Right renal cortex interstitium (tissue), 3 donors: Measurements from ENCODE around the gene COL5A2. TPM values are rescaled to one million over a fixed set of nuclear protein-coding genes. Genes with fewer than 3 reads are reported as not detected.

Experiments used
- DNase-seq, 3 donors: peaks; one replicate each; pipeline ENCODE4 v3.0.0-alpha.2; 2013; ENCODE audit warnings: low read depth in 3 of 3, low spot score in 2 of 3
- polyA plus RNA-seq, 3 donors: library from polyadenylated mRNA; unstranded; fragments of 120-200 nt; gene quantifications; one replicate each; pipeline ENCODE4 v1.2.1, GENCODE V29; 2013; ENCODE audit not compliant: insufficient read length in 3 of 3

COL5A2 gene
- polyA plus RNA-seq, 3 donors = 134 to 147 (median 145) TPM

- DNase-seq = no peak
Observed at GRCh38 chr2:189013031-189013430, 166.5 kb downstream of the COL5A2 start.

- no peak for DNase-seq
Observed at GRCh38 chr2:189012351-189012750, 167.2 kb downstream of the COL5A2 start.

DNA sequence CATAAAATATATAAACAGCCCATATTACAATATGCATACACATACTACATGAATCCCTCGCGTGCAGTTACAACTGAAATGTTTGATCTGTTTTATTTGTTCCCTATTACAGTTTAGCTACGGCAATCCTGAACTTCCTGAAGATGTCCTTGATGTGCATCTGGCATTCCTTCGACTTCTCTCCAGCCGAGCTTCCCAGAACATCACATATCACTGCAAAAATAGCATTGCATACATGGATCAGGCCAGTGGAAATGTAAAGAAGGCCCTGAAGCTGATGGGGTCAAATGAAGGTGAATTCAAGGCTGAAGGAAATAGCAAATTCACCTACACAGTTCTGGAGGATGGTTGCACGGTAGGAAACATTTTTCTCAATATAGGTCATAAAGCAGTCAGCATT, 169.0 kb downstream of the COL5A2 start:
- no peak for DNase-seq

- DNase-seq = no peak
Observed at GRCh38 chr2:189008555-189009262, 170.9 kb downstream of the COL5A2 start.

DNA sequence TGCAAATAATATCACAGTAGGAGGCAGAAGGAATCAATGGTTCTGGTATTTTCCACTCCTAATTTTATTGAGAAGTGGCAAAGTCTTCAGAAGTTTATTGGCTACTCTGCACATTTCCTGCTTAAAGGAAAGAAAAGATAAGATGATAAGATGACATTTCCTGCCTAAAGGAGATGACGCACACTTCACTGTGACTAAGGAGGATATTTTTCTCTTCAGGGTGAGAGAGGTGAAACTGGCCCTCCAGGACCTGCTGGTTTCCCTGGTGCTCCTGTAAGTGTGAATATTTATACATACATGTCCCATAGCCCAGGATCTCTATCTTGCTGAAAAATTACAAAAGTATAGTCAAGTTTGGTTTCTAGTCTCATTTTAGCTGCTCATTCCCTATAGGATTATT, 177.5 kb downstream of the COL5A2 start:
- DNase-seq = no peak

- no peak for DNase-seq
Observed at GRCh38 chr2:189000221-189000620, 179.3 kb downstream of the COL5A2 start.

DNA sequence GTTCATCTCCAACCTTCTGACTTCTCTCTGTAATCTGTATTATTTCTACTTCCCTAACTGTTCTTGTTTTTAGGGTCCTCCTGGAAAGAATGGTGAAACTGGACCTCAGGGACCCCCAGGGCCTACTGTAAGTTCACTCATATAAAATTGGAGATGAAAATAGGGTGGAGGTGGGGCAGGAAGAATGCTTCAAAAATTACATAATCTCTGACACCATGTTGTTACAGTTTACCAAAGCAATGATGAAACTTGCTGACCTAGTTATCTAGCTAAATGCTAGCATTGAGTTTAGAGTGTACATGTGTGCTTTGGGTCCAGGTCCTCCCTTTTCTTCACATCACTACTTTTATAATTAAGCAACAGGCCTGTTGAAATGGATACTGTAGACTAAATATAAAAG, 182.3 kb downstream of the COL5A2 start:
- DNase-seq = no peak

GRCh38 chr2:188993247-188993646, 186.3 kb downstream of the COL5A2 start:
- no peak for DNase-seq

- DNase-seq = no peak
Observed at GRCh38 chr2:188986839-188987238, 192.7 kb downstream of the COL5A2 start.

DNA sequence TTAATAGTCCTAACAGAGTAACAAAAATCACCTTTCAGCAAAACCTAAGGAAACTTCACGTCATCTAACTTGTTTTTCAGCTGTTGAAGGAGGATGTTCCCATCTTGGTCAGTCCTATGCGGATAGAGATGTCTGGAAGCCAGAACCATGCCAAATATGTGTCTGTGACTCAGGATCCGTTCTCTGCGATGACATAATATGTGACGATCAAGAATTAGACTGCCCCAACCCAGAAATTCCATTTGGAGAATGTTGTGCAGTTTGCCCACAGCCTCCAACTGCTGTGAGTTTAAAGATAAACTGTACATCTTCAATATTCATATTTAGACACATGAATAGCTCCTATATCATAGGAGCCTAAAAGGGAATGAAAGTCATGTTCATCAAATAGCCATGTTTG, 194.9 kb downstream of the COL5A2 start:
- no peak for DNase-seq

- DNase-seq = no peak
Observed at GRCh38 chr2:188984065-188984491, 195.5 kb downstream of the COL5A2 start.

GRCh38 chr2:188983427-188984064, 196.0 kb downstream of the COL5A2 start:
- DNase-seq = no peak

Other genes starting within 250 kb of the COL5A2 start
- 1,000 to 10,000 TPM in 2 of 3 donors, 100 to 1,000 TPM in 1; 988 to 1,115 (median 1,011) TPM for gene COL3A1, start 205.4 kb downstream of the COL5A2 start, polyA plus RNA-seq